Breast epithelium (tissue), 3 donors: Measurements from ENCODE around the gene PLEKHG7.

Experiments used
- POLR2AphosphoS5 ChIP-seq, 3 donors: sonication (generic); formaldehyde crosslinking; IDR thresholded peaks; one replicate each; pipeline ENCODE4 v1.6.1; 2017; ENCODE audit warnings: antibody characterized with exemption in 3 of 3
- TF ChIP-seq, protein P1 (sequence below), 3 donors: fragments of 450-650 bp; IDR thresholded peaks; one replicate each; pipeline ENCODE4 v1.5.1; 2016 to 2017; ENCODE audit warnings: antibody characterized with exemption in 3 of 3, mild to moderate bottlenecking in 3 of 3, moderate library complexity in 3 of 3

DNA sequence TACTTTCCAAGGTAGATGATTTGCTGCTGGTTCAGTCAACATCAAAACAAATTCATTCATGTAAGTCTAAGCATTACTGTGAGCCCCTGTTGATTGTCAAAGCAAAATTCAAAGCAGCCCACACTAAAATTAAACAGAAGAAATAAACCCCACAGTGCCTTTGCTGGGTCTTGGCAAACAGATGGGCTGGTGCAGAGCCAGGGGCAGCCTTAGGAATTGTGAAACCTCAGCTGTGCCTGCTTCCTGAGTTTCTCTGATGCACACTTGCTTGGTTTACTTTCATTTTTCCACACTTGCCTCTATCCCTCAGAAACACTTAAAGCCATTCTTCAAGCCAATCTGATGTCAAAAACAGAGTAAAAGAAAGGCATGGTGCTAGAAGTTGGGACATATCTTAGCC lies 6.6 kb upstream of the PLEKHG7 start:
- TF ChIP-seq POLR2AphosphoS5 (IDR thresholded peaks at IDR 0.05) = no peak
- TF ChIP-seq, protein P1, sequence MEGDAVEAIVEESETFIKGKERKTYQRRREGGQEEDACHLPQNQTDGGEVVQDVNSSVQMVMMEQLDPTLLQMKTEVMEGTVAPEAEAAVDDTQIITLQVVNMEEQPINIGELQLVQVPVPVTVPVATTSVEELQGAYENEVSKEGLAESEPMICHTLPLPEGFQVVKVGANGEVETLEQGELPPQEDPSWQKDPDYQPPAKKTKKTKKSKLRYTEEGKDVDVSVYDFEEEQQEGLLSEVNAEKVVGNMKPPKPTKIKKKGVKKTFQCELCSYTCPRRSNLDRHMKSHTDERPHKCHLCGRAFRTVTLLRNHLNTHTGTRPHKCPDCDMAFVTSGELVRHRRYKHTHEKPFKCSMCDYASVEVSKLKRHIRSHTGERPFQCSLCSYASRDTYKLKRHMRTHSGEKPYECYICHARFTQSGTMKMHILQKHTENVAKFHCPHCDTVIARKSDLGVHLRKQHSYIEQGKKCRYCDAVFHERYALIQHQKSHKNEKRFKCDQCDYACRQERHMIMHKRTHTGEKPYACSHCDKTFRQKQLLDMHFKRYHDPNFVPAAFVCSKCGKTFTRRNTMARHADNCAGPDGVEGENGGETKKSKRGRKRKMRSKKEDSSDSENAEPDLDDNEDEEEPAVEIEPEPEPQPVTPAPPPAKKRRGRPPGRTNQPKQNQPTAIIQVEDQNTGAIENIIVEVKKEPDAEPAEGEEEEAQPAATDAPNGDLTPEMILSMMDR (IDR thresholded peaks at IDR 0.05) = no peak
